ENCODE results near the gene AURKAIP1. TPM values are rescaled to one million over a fixed set of nuclear protein-coding genes. Genes with fewer than 3 reads are reported as not detected.

AURKAIP1 gene
- total and polyA plus RNA-seq, 9 of the 15 experiments (the other 6 are each of a cell fraction or from before 2014, with no cell fraction given) = 7.8 to 478 (median 92.0) TPM

DNA sequence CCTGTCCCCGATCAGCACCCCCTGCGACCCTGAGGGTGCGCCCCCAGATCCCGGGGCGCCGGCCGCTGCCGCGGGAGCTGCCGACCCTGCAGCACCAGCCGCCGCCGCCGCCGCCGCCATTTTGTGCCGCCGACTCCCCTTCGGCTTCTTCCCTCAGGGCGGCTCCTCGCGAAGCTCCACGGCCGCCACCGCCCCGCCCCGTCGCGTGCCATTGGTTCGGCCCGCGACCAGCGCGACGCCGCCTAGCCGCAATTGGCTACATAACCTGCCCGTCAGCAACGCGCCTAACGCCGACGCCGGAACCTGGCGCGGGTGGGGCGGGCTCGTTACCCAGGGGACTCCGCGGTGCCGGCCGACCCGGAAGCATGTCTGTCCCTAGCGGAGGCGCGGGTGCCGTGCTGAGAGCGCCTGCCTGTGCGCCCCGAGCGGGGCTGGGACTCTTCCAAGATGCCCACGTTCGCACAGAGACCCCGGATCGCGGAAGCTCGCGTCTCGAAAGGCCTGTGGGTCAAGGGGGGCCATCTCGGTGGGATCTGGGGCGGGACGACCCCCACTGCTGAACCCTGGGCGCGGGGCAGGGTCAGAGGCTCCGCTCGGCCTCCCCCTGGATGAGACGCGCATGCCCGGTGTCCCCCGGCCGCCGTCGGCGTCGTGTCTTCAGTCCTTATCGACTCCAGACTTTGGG lies 24.3 kb upstream of the AURKAIP1 start, which contains the start of gene CCNL2 (continued):
- TF ChIP-seq, protein P1, sequence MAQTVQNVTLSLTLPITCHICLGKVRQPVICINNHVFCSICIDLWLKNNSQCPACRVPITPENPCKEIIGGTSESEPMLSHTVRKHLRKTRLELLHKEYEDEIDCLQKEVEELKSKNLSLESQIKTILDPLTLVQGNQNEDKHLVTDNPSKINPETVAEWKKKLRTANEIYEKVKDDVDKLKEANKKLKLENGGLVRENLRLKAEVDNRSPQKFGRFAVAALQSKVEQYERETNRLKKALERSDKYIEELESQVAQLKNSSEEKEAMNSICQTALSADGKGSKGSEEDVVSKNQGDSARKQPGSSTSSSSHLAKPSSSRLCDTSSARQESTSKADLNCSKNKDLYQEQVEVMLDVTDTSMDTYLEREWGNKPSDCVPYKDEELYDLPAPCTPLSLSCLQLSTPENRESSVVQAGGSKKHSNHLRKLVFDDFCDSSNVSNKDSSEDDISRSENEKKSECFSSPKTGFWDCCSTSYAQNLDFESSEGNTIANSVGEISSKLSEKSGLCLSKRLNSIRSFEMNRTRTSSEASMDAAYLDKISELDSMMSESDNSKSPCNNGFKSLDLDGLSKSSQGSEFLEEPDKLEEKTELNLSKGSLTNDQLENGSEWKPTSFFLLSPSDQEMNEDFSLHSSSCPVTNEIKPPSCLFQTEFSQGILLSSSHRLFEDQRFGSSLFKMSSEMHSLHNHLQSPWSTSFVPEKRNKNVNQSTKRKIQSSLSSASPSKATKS (CRISPR knock-in tag; IDR thresholded peaks at IDR 0.05) = no peak
- TF ChIP-seq KLF1 (tag; IDR thresholded peaks at IDR 0.05) (peak; percentile 94), FOXA3 (CRISPR knock-in tag; conservative IDR thresholded peaks at IDR 0.05 in 1 of 2, IDR thresholded peaks at IDR 0.05 in 1 of 2) (no peak), DDX20 (tag; IDR thresholded peaks at IDR 0.05; ENCODE audit: low read depth) (no peak), YY1 (IDR thresholded peaks at IDR 0.05; ENCODE audit: borderline replicate concordance in 1 of 3, control insufficient read depth in 1 of 3, extremely low read depth in 1 of 3, insufficient read depth in 3 of 3, insufficient read length in 1 of 3, insufficient replicate concordance in 2 of 3, low read depth in 1 of 3, low read length in 2 of 3) (peak; percentile 87 to 96 (median 96)), NRF1 (conservative IDR thresholded peaks at IDR 0.05 in 1 of 2, IDR thresholded peaks at IDR 0.05 in 1 of 2) (peak; percentile 93 to 94), CBFB (CRISPR knock-in tag; IDR thresholded peaks at IDR 0.05) (0 out of 2 replicates have a peak, but pooled peaks have one; percentile 15), RUNX1 (IDR thresholded peaks at IDR 0.05; ENCODE audit: low read depth) (no peak), RFX1 (IDR thresholded peaks at IDR 0.05) (peak; percentile 82; the same call in 1 of the 2 replicates), U2AF2 (optimal IDR thresholded peaks at IDR 0.05; ENCODE audit: low read depth, low read length) (no peak), ZNF232 (CRISPR knock-in tag; IDR thresholded peaks at IDR 0.05) (peak; percentile 57; the same call in 1 of the 2 replicates), TCF7L2 (IDR thresholded peaks at IDR 0.05; ENCODE audit: low read depth, low read length) (no peak), NR4A1 (CRISPR knock-in tag; IDR thresholded peaks at IDR 0.05) (peak; percentile 18; the same call in 1 of the 2 replicates), NR4A1 (tag; IDR thresholded peaks at IDR 0.05) (no peak), ZBTB17 (CRISPR knock-in tag; IDR thresholded peaks at IDR 0.05) (peak; percentile 34; the same call in 1 of the 2 replicates), NCOR1 (IDR thresholded peaks at IDR 0.05) (no peak), ZNF212 (CRISPR knock-in tag; IDR thresholded peaks at IDR 0.05) (0 out of 2 replicates have a peak, but pooled peaks have one; percentile 84)
- TF ChIP-seq, protein P2, sequence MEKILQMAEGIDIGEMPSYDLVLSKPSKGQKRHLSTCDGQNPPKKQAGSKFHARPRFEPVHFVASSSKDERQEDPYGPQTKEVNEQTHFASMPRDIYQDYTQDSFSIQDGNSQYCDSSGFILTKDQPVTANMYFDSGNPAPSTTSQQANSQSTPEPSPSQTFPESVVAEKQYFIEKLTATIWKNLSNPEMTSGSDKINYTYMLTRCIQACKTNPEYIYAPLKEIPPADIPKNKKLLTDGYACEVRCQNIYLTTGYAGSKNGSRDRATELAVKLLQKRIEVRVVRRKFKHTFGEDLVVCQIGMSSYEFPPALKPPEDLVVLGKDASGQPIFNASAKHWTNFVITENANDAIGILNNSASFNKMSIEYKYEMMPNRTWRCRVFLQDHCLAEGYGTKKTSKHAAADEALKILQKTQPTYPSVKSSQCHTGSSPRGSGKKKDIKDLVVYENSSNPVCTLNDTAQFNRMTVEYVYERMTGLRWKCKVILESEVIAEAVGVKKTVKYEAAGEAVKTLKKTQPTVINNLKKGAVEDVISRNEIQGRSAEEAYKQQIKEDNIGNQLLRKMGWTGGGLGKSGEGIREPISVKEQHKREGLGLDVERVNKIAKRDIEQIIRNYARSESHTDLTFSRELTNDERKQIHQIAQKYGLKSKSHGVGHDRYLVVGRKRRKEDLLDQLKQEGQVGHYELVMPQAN (IDR thresholded peaks at IDR 0.05; ENCODE audit: borderline replicate concordance) = peak; percentile 93
- TF ChIP-seq, protein P3, sequence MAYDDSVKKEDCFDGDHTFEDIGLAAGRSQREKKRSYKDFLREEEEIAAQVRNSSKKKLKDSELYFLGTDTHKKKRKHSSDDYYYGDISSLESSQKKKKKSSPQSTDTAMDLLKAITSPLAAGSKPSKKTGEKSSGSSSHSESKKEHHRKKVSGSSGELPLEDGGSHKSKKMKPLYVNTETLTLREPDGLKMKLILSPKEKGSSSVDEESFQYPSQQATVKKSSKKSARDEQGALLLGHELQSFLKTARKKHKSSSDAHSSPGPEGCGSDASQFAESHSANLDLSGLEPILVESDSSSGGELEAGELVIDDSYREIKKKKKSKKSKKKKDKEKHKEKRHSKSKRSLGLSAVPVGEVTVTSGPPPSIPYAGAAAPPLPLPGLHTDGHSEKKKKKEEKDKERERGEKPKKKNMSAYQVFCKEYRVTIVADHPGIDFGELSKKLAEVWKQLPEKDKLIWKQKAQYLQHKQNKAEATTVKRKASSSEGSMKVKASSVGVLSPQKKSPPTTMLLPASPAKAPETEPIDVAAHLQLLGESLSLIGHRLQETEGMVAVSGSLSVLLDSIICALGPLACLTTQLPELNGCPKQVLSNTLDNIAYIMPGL (CRISPR knock-in tag; IDR thresholded peaks at IDR 0.05) = peak; percentile 95
- TF ChIP-seq, protein P4, sequence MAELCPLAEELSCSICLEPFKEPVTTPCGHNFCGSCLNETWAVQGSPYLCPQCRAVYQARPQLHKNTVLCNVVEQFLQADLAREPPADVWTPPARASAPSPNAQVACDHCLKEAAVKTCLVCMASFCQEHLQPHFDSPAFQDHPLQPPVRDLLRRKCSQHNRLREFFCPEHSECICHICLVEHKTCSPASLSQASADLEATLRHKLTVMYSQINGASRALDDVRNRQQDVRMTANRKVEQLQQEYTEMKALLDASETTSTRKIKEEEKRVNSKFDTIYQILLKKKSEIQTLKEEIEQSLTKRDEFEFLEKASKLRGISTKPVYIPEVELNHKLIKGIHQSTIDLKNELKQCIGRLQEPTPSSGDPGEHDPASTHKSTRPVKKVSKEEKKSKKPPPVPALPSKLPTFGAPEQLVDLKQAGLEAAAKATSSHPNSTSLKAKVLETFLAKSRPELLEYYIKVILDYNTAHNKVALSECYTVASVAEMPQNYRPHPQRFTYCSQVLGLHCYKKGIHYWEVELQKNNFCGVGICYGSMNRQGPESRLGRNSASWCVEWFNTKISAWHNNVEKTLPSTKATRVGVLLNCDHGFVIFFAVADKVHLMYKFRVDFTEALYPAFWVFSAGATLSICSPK (IDR thresholded peaks at IDR 0.05; ENCODE audit: borderline replicate concordance) = no peak

All from K562 (cell line).